H1 (cell line): ENCODE measurements around the gene FYB2. TPM values are rescaled to one million over a fixed set of nuclear protein-coding genes. Genes with fewer than 3 reads are reported as not detected.

Experiments used
- CTCF ChIA-PET: fragments of 300-600 bp; sonication (Branson Sonifier 250); formaldehyde crosslinking; loops from one replicate; lab custom pipeline; 2021; ENCODE audit not compliant: partially characterized antibody; lab: Charles Lee
- POLR2A ChIA-PET: fragments of 300-600 bp; sonication (Branson Sonifier 250); formaldehyde crosslinking; loops from one replicate; lab custom pipeline; 2021; ENCODE audit warnings: inconsistent platforms; ENCODE audit not compliant: partially characterized antibody; lab: Charles Lee
- DNase-seq, 2 experiments: peaks; one replicate each; pipeline versions ENCODE4 v3.0.0 to v3.0.0-alpha.2; 2010 to 2022; ENCODE audit warnings: low spot score in 2 of 2, low read depth in 1 of 2, mixed read lengths in 1 of 2
- FAIRE-seq: peaks from 2 replicates; lab custom pipeline; 2011; peaks lifted over from hg19 to GRCh38; lab: Jason Lieb, UNC
- H2AFZ ChIP-seq: 2 replicates; pipeline ENCODE4 v1.8.1; 2012; ENCODE audit warnings: low read length, inconsistent platforms
- H2AK5ac ChIP-seq: 2 replicates; pipeline ENCODE4 v1.6.1; 2013; ENCODE audit warnings: low read depth, low read length
- H2BK120ac ChIP-seq: replicated peaks from 2 replicates; pipeline ENCODE3; 2013; ENCODE audit warnings: low read depth, low read length, inconsistent platforms
- H2BK12ac ChIP-seq: 2 replicates; pipeline ENCODE4 v1.6.1; 2013; ENCODE audit warnings: low read depth, low read length
- H2BK15ac ChIP-seq: 2 replicates; pipeline ENCODE4 v1.6.1; 2013; ENCODE audit warnings: low read length
- H2BK20ac ChIP-seq: 2 replicates; pipeline ENCODE4 v1.6.1; 2013; ENCODE audit warnings: low read length
- H2BK5ac ChIP-seq: 2 replicates; pipeline ENCODE4 v1.6.1; 2013; ENCODE audit warnings: low read depth, low read length
- H3K14ac ChIP-seq: 2 replicates; pipeline ENCODE4 v1.6.1; 2013; ENCODE audit warnings: inconsistent platforms; ENCODE audit not compliant: insufficient read length
- H3K18ac ChIP-seq: 2 replicates; pipeline ENCODE4 v1.6.1; 2013; ENCODE audit warnings: low read length; ENCODE audit errors: extremely low read depth
- H3K23ac ChIP-seq: 2 replicates; pipeline ENCODE4 v1.6.1; 2013; ENCODE audit warnings: inconsistent platforms; ENCODE audit not compliant: insufficient read length
- H3K23me2 ChIP-seq: 2 replicates; pipeline ENCODE4 v1.6.1; 2013; ENCODE audit warnings: low read depth, low read length
- H3K27ac ChIP-seq: 2 replicates; pipeline ENCODE4 v1.6.1; 2011; ENCODE audit warnings: low read depth, low read length, inconsistent platforms
- H3K27me3 ChIP-seq, 4 experiments: replicated peaks in 1 of 4; 1 replicate in 1 of 4; 2 replicates in 3 of 4; pipeline versions ENCODE4 v1.6.1 to v1.8.1; 2011 to 2013; ENCODE audit warnings: low read length in 3 of 4, mild to moderate bottlenecking in 3 of 4, inconsistent platforms in 2 of 4, mixed read lengths in 2 of 4, moderate library complexity in 1 of 4; ENCODE audit not compliant: control insufficient read depth in 3 of 4, insufficient read depth in 3 of 4; ENCODE audit errors: extremely low read depth in 1 of 4
- H3K36me3 ChIP-seq, 4 experiments: 2 replicates each; pipeline versions ENCODE4 v1.6.1 to v1.8.1; 2011 to 2013; ENCODE audit warnings: mild to moderate bottlenecking in 4 of 4, low read length in 3 of 4, moderate library complexity in 2 of 4, control low read depth in 1 of 4, inconsistent platforms in 1 of 4; ENCODE audit not compliant: insufficient read depth in 4 of 4, control insufficient read depth in 2 of 4
- H3K4ac ChIP-seq: replicated peaks from 2 replicates; pipeline ENCODE3; 2013; ENCODE audit warnings: low read length, low read depth, mixed read lengths, inconsistent platforms; ENCODE audit not compliant: insufficient read length
- H3K4me1 ChIP-seq, 4 experiments: replicated peaks in 1 of 4; 1 replicate in 1 of 4; 2 replicates in 3 of 4; pipeline versions ENCODE4 v1.6.1 to v1.8.1; 2011 to 2013; ENCODE audit warnings: low read length in 3 of 4, inconsistent platforms in 2 of 4, mixed read lengths in 1 of 4; ENCODE audit not compliant: insufficient read depth in 4 of 4, control insufficient read depth in 3 of 4
- H3K4me2 ChIP-seq, 2 experiments: 2 replicates each; pipeline versions ENCODE4 v1.6.1 to v1.8.1; 2011 to 2013; ENCODE audit warnings: low read depth in 2 of 2, low read length in 2 of 2, control low read depth in 1 of 2, inconsistent platforms in 1 of 2, mild to moderate bottlenecking in 1 of 2; ENCODE audit not compliant: insufficient read depth in 1 of 2
- H3K4me3 ChIP-seq, 4 experiments: fragments of 200-600, 300-600 bp in 1 of 4; sonication (generic), shearing (Covaris generic), sonication (Bioruptor Twin) in 1 of 4; 2 replicates each; pipeline versions ENCODE4 v1.5.1 to v1.8.1; 2011 to 2016; ENCODE audit warnings: low read length in 4 of 4, low read depth in 3 of 4, control low read depth in 2 of 4, inconsistent platforms in 2 of 4, mild to moderate bottlenecking in 2 of 4, mixed read lengths in 1 of 4, moderate library complexity in 1 of 4; ENCODE audit not compliant: insufficient read depth in 2 of 4; ENCODE audit errors: extremely low read depth in 1 of 4
- H3K56ac ChIP-seq: replicated peaks from 2 replicates; pipeline ENCODE3; 2013; ENCODE audit warnings: low read depth, mild to moderate bottlenecking, mixed read lengths, low read length, inconsistent platforms; ENCODE audit not compliant: insufficient read length
- H3K79me1 ChIP-seq: 2 replicates; pipeline ENCODE4 v1.6.1; 2013; ENCODE audit warnings: low read depth, low read length, control low read depth
- H3K79me2 ChIP-seq, 2 experiments: 2 replicates each; pipeline versions ENCODE4 v1.6.1 to v1.8.1; 2012 to 2013; ENCODE audit warnings: low read length in 2 of 2, mild to moderate bottlenecking in 2 of 2, inconsistent platforms in 1 of 2; ENCODE audit not compliant: insufficient read depth in 2 of 2, control insufficient read depth in 1 of 2
- H3K9ac ChIP-seq, 4 experiments: replicated peaks in 1 of 4; 1 replicate in 1 of 4; 2 replicates in 3 of 4; pipeline versions ENCODE4 v1.6.1 to v1.8.1; 2011 to 2013; ENCODE audit warnings: low read depth in 3 of 4, low read length in 3 of 4, control low read depth in 2 of 4, mild to moderate bottlenecking in 2 of 4, moderate library complexity in 2 of 4, inconsistent platforms in 1 of 4; ENCODE audit errors: extremely low read depth in 1 of 4
- H3K9me3 ChIP-seq, 2 experiments: 2 replicates each; pipeline versions ENCODE4 v1.6.1 to v1.8.1; 2012 to 2013; ENCODE audit warnings: mild to moderate bottlenecking in 2 of 2, moderate library complexity in 2 of 2, control low read depth in 1 of 2, inconsistent platforms in 1 of 2, low read depth in 1 of 2, low read length in 1 of 2, mixed read lengths in 1 of 2; ENCODE audit not compliant: insufficient read depth in 2 of 2
- H4K20me1 ChIP-seq, 2 experiments: replicated peaks in 1 of 2; 2 replicates each; pipeline versions ENCODE3 to v1.8.1; 2011 to 2013; ENCODE audit warnings: inconsistent platforms in 2 of 2, low read length in 2 of 2, mild to moderate bottlenecking in 1 of 2; ENCODE audit not compliant: insufficient read depth in 2 of 2, control insufficient read depth in 1 of 2
- H4K5ac ChIP-seq: 2 replicates; pipeline ENCODE4 v1.6.1; 2013; ENCODE audit warnings: low read length, low read depth, mixed read lengths, inconsistent platforms; ENCODE audit not compliant: insufficient read length
- H4K8ac ChIP-seq: 2 replicates; pipeline ENCODE4 v1.8.0; 2013; ENCODE audit warnings: mild to moderate bottlenecking, moderate library complexity, low read length, inconsistent platforms; ENCODE audit not compliant: insufficient read depth; ENCODE audit errors: extremely low read depth
- H4K91ac ChIP-seq: replicated peaks from 2 replicates; pipeline ENCODE3; 2013; ENCODE audit warnings: low read length, mixed read lengths, inconsistent platforms; ENCODE audit not compliant: insufficient read length
- EP300 ChIP-seq, 2 experiments: IDR thresholded peaks; 1 replicate in 1 of 2; 2 replicates in 1 of 2; pipeline ENCODE4 v1.6.1; 2011 to 2012; ENCODE audit warnings: low read depth in 2 of 2, low read length in 2 of 2, mild to moderate bottlenecking in 2 of 2, borderline replicate concordance in 1 of 2, inconsistent platforms in 1 of 2, moderate library complexity in 1 of 2
- SIX5 ChIP-seq: IDR thresholded peaks from 2 replicates; pipeline ENCODE4 v1.6.1; 2011; ENCODE audit warnings: mild to moderate bottlenecking, low read depth, low read length
- TBP ChIP-seq: IDR thresholded peaks from 2 replicates; pipeline ENCODE4 v1.6.1; 2011; ENCODE audit warnings: low read depth, low read length, improper control_type of control experiment
- ZNF274 ChIP-seq: IDR thresholded peaks from 2 replicates; pipeline ENCODE4 v1.7.0; 2012; ENCODE audit warnings: low read length, borderline replicate concordance; ENCODE audit errors: extremely low read depth
- WGBS, 2 experiments: shearing (Covaris generic) in 1 of 2; methylation state at CpG; one replicate each; pipeline versions ENCODE4 v1.1.6 to v1.1.7; 2013 to 2015; ENCODE audit warnings: low lambda C conversion rate in 2 of 2, mixed read lengths in 2 of 2, inconsistent platforms in 1 of 2, low coverage in 1 of 2, missing lambda C conversion rate in 1 of 2; ENCODE audit not compliant: insufficient replicate concordance in 2 of 2, insufficient coverage in 1 of 2, insufficient read length in 1 of 2; ENCODE audit errors: extremely low coverage in 1 of 2, missing lambda C conversion rate in 1 of 2; 5-methylcytosine and 5-hydroxymethylcytosine counted together
- polyA plus RNA-seq, 7 experiments: library from polyadenylated mRNA; depleted of rRNA in 3 of 7; stranded (reverse) in 5 of 7; unstranded in 2 of 7; fragments of >200 nt in 5 of 7; fragments of 200-250 nt in 2 of 7; gene quantifications; 1 replicate in 5 of 7; 2 replicates in 1 of 7; 4 replicates in 1 of 7; pipeline versions ENCODE4 v1.2.1 to v1.2.3, GENCODE V29; 2011 to 2013; ENCODE audit warnings: missing spikeins in 2 of 7, mixed read lengths in 2 of 7
- total RNA-seq: library from RNA; stranded (reverse); fragmentation: NEBNext Ultra II Directional; extraction: Animal tissue kit (Norgen Biotek cat#: 25700); gene quantifications from 2 replicates; pipeline ENCODE4 v1.2.1, GENCODE V29; 2021

The FYB2 gene
- total and polyA plus RNA-seq, 2 of the 8 experiments (the other 6 are each of a cell fraction or from before 2014, with no cell fraction given) = 0.11 to 0.17 TPM

- no peak overlapping the region for H3K27ac ChIP-seq
- TF ChIP-seq TBP (no peak), EP300 (IDR thresholded peaks at IDR 0.05; ENCODE audit: borderline replicate concordance in 1 of 2, low read depth in 2 of 2, low read length in 2 of 2) (no peak), SIX5 (no peak), ZNF274 (no peak)
These were observed 47.5 kb upstream of the FYB2 start for GRCh38 chr1:56866656-56867055.

More at GRCh38 chr1:56866656-56867055, 47.5 kb upstream of the FYB2 start:
- Histone ChIP-seq H3K18ac (no peak overlapping the region), H3K4me3 (no peak overlapping the region), H3K4me1 (no peaks in the 10 kb centered on the region), H4K8ac (no peak overlapping the region), H2AFZ (no peak overlapping the region), H3K14ac (no peak overlapping the region), H3K79me2 (no peaks in the 10 kb centered on the region), H3K36me3 (no peaks in the 10 kb centered on the region; a peak in 1 of 8 replicates), H2BK20ac (no peak overlapping the region), H3K4me2 (no peak overlapping the region), H2BK120ac (no peak overlapping the region), H3K79me1 (no peaks in the 10 kb centered on the region), H4K20me1 (no peaks in the 10 kb centered on the region), H3K9ac (no peak overlapping the region), H3K56ac (no peak overlapping the region), H3K23ac (no peak overlapping the region), H4K5ac (no peak overlapping the region), H2BK15ac (no peak overlapping the region), H3K4ac (no peak overlapping the region), H2AK5ac (no peak overlapping the region), H3K27me3 (no peaks in the 10 kb centered on the region), H2BK12ac (no peak overlapping the region), H4K91ac (no peak overlapping the region), H2BK5ac (no peak overlapping the region), H3K9me3 (no peaks in the 10 kb centered on the region), H3K23me2 (no peaks in the 10 kb centered on the region)
- ChIA-PET POLR2A (no interaction called here), CTCF (interaction anchor here (0.9 to 1.8 kb wide), 2 partner anchors 9 to 46 kb away, joined by 4 to 5 read pairs; no protein-coding TSS in a partner anchor)
- FAIRE-seq (no peak), DNase-seq (no peak)
- 94% methylated on average over 2 of the region's 2 CpGs; no CpG with 5 or more reads in 1 of the 2 experiments for WGBS, 2 experiments
